Right lobe of liver (tissue), 6 donors: ENCODE results near the gene YRDC. TPM values are rescaled to one million over a fixed set of nuclear protein-coding genes. Genes with fewer than 3 reads are reported as not detected.
A peak's percentile ranks its signal among the peaks of the same experiment; 100 is the strongest.
"Not testable (repeated sequence)": the region's sequence is repeated elsewhere in the genome, so short reads cannot be mapped to it uniquely, and the experiment has no call there.

Source experiments
- ATAC-seq, 4 donors: fragments of 200-7000 bp; cut with Tn5 transposase; one replicate each; pipeline ENCODE4 v1.9.1; 2020; ENCODE audit warnings: mild to moderate bottlenecking in 4 of 4, moderate library complexity in 4 of 4
- DNase-seq, 3 donors: peaks; one replicate each; pipeline ENCODE4 v3.0.0-alpha.2; 2020
- H3K27ac ChIP-seq, 3 donors: fragments of 200-600 bp; one replicate each; pipeline ENCODE4 v1.8.0; 2022
- H3K27me3 ChIP-seq, 2 donors: fragments of 200-600 bp; one replicate each; pipeline ENCODE4 v1.8.0; 2022
- H3K36me3 ChIP-seq, 4 donors: fragments of 200-600 bp; sonication (generic) in 1 of 4; one replicate each; pipeline versions ENCODE4 v1.5.1 to v1.8.0; 2017 to 2022; ENCODE audit warnings: control low read depth in 1 of 4
- H3K4me1 ChIP-seq, 4 donors: fragments of 200-600 bp; sonication (generic) in 1 of 4; one replicate each; pipeline versions ENCODE4 v1.5.1 to v1.8.0; 2017 to 2022; ENCODE audit warnings: control low read depth in 1 of 4
- H3K4me3 ChIP-seq, 3 donors: fragments of 200-600 bp; one replicate each; pipeline ENCODE4 v1.8.0; 2022
- H3K9me3 ChIP-seq, 4 donors: fragments of 200-600 bp; sonication (generic) in 1 of 4; one replicate each; pipeline versions ENCODE4 v1.5.1 to v1.8.0; 2017 to 2022; ENCODE audit warnings: control low read depth in 1 of 4
- POLR2A ChIP-seq: fragments of 450-650 bp; IDR thresholded peaks from one replicate; pipeline ENCODE4 v1.6.1; 2017; ENCODE audit warnings: antibody characterized with exemption, mild to moderate bottlenecking
- WGBS: methylation state at CpG from one replicate; pipeline ENCODE4 v1.1.6; 2018; ENCODE audit warnings: low coverage, low lambda C conversion rate; ENCODE audit not compliant: insufficient coverage; ENCODE audit errors: missing lambda C conversion rate; 5-methylcytosine and 5-hydroxymethylcytosine counted together
- intact Hi-C, 2 donors: fragments of 100-400 bp; cut with DNase I; formaldehyde crosslinking; loops; one replicate each; pipeline versions ENCODE4 v1.11.2 to v1.14.1; 2022
- total RNA-seq, 6 experiments: library from RNA; depleted of rRNA in 2 of 6; stranded (reverse); fragments of >200 nt in 2 of 6; fragmentation: NEBNext Ultra II Directional in 3 of 6; extraction: Animal tissue kit (Norgen Biotek cat#: 25700) in 3 of 6; gene quantifications; one replicate each; pipeline versions ENCODE4 v1.1.0 to v1.2.4, GENCODE V29; 2016 to 2023
- TF ChIP-seq, protein P1 (sequence below), 4 donors: fragments of 200-600 bp in 3 of 4; fragments of 450-650 bp in 1 of 4; IDR thresholded peaks; one replicate each; pipeline versions ENCODE4 v1.5.1 to v1.8.0; 2016 to 2022; ENCODE audit warnings: antibody characterized with exemption in 4 of 4, mild to moderate bottlenecking in 2 of 4
- donor health status: DM: no; HTN: yes; CAD: no.
- donor health status: DM: no; HTN: no; CAD: no.
- donor health status: DM: no; HTN: no; CAD: no.
- donor health status: DM: no; HTN: yes; CAD: no.
- donor health status: DM: no; HTN: yes; CAD: no.

Gene YRDC
- total RNA-seq, 6 experiments from 2014 or later = 4.4 to 18.3 (median 6.4) TPM

DNA sequence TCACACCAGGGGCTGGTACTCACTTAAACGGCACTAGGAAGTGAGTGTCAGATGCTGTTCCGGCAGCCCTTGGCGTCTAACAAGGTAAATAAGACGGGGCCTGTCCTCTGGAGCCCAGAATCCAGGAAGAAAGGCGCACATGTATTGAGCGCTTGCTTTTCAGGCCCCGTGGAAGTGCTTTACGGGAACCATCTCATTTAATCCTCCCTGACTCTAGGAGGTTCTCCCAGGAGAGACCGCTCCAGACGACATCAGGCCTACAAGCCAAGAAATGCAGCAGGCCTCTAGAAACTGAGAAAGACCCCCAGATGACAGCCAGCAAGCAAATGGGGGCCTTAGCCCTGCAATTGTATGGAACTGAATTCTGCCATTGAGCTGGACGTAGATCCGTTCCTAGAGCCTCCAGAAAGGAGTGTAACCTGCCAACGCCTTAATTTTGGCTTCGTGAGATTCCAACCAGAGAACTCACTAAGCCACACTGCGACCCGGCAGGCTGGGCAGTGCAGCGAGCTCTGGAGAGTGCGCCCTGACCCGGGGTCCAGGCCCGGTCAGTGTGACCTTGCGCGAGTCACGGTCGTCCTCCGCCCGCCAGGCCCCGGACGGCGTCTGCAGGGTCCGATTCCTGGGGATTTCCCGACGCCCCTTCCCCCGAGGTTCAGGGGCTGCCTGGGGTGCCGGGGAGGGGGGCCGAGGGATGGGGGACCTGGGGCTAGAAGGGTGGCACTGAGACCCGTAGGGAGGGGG is 14.9 kb downstream of the YRDC start:
- Histone ChIP-seq H3K36me3 (no peaks in the 10 kb centered on the region), H3K4me3 (peak overlapping the region; percentile 35 to 61 (median 53)), H3K27ac (no peak overlapping the region), H3K27me3 (no peaks in the 10 kb centered on the region), H3K4me1 (peaks cover 0 to 10% (median 0%) of the 10 kb centered on the region in 4 donors), H3K9me3 (no peaks in the 10 kb centered on the region)
- TF ChIP-seq POLR2A = no peak
- TF ChIP-seq, protein P1, sequence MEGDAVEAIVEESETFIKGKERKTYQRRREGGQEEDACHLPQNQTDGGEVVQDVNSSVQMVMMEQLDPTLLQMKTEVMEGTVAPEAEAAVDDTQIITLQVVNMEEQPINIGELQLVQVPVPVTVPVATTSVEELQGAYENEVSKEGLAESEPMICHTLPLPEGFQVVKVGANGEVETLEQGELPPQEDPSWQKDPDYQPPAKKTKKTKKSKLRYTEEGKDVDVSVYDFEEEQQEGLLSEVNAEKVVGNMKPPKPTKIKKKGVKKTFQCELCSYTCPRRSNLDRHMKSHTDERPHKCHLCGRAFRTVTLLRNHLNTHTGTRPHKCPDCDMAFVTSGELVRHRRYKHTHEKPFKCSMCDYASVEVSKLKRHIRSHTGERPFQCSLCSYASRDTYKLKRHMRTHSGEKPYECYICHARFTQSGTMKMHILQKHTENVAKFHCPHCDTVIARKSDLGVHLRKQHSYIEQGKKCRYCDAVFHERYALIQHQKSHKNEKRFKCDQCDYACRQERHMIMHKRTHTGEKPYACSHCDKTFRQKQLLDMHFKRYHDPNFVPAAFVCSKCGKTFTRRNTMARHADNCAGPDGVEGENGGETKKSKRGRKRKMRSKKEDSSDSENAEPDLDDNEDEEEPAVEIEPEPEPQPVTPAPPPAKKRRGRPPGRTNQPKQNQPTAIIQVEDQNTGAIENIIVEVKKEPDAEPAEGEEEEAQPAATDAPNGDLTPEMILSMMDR (IDR thresholded peaks at IDR 0.05) = no peak
- no peak for DNase-seq
- intact Hi-C loops = no loop called here
- 24% methylated on average over 13 of the region's 36 CpGs for WGBS
- peak in 2 of 4 donors; percentile 5 to 6 for ATAC-seq

DNA sequence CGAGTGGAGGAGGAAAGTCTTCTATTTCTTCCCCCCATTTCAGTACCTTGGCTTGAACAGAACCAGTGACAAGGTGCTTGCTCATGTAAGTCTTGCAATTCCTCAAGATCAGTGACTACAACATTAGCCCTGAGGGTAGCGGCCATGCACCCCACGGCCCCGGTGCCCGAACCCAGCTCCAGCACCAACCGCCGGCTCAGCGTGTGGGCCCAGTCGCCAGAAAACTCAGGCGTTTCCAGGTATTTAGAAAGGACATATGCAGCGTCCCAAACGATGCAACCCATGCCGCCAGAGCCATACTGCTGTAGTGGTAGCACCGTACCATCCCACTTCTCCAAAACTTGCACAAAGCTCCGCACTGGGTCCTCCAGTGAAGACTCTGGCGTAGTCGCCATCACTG is 25.5 kb downstream of the YRDC start:
- no peaks in the 10 kb centered on the region for H3K9me3 ChIP-seq
- DNase-seq = no peak
- H3K4me3 ChIP-seq = no peak overlapping the region
- no peak overlapping the region for H3K27ac ChIP-seq
- intact Hi-C loops = no loop called here
- 50% methylated on average over 1 of the region's 17 CpGs for WGBS
- H3K27me3 ChIP-seq = no peaks in the 10 kb centered on the region
- H3K36me3 ChIP-seq = no peaks in the 10 kb centered on the region
- no peak for ATAC-seq
- TF ChIP-seq POLR2A = no peak
- TF ChIP-seq, protein P1 (IDR thresholded peaks at IDR 0.05) = no peak
- no peaks in the 10 kb centered on the region for H3K4me1 ChIP-seq

DNA sequence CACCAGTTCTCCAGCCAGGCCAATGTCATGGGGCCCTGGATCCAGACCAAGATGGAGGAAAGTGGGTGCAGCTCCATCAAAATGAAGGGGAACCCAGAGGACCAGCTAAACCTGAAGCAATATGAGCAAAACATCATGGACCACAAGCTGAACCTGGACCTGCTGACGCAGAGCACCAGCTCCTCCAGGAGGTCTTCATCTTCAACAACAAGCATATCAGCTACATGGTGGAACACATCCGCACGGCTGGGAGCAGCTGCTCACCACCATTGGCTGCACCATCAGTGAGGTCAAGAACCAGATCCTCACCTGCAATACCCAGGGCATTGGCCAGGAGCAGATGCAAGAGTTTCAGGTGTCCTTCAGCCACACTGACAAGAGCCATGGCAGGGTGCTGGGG is 29.4 kb downstream of the YRDC start:
- no peak for DNase-seq
- H3K36me3 ChIP-seq = no peaks in the 10 kb centered on the region
- WGBS = 100% methylated on average over 1 of the region's 3 CpGs
- H3K9me3 ChIP-seq = no peaks in the 10 kb centered on the region
- no peak overlapping the region for H3K27ac ChIP-seq
- TF ChIP-seq POLR2A = no peak
- TF ChIP-seq, protein P1 (IDR thresholded peaks at IDR 0.05) = no peak
- H3K4me3 ChIP-seq = no peak overlapping the region
- no peaks in the 10 kb centered on the region for H3K27me3 ChIP-seq
- intact Hi-C loops = no loop called here
- no peak for ATAC-seq
- H3K4me1 ChIP-seq = no peaks in the 10 kb centered on the region

DNA sequence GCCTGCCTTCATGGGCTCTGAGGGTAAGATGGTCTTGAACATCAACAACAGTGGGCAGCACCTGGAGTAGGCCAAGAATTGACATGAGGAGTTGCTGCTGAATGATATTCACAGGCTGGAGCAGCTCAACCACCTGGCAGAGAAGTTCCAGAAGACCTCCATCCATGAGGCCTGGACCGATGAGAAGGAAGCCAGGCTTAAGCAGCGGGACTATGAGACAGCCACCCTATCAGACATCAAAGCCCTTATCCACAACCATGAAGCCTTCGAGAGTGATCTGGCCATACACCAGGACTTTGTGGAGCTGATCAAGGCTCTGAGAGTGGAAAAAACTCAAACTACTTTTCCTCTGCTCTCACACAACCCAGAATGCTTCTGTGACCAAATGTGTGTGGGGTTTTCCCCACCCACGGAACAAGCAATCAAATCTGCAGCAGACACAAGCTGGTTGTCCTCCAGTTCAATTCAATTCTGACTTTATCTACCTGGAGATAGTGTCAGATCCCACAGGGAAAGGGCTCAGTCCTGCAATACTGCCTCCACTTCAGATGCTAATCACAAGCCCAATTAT is 31.0 kb downstream of the YRDC start:
- Histone ChIP-seq H3K27me3 (no peaks in the 10 kb centered on the region), H3K4me3 (no peak overlapping the region), H3K9me3 (no peaks in the 10 kb centered on the region), H3K4me1 (no peaks in the 10 kb centered on the region), H3K27ac (no peak overlapping the region), H3K36me3 (no peaks in the 10 kb centered on the region)
- 33% methylated on average over 1 of the region's 4 CpGs for WGBS
- no peak for DNase-seq
- TF ChIP-seq, protein P1 (IDR thresholded peaks at IDR 0.05) = no peak
- no peak for TF ChIP-seq POLR2A
- intact Hi-C loops = no loop called here
- ATAC-seq = no peak

GRCh38 chr1:37771440-37771839 is 36.6 kb downstream of the YRDC start:
- DNase-seq, H3K4me1 ChIP-seq, H3K36me3 ChIP-seq, H3K27me3 ChIP-seq, ATAC-seq, H3K4me3 ChIP-seq, H3K9me3 ChIP-seq, intact Hi-C loops, H3K27ac ChIP-seq: not testable (repeated sequence)
